H9 (cell line): ENCODE data around the gene GTF3C1. TPM values are rescaled to one million over a fixed set of nuclear protein-coding genes. Genes with fewer than 3 reads are reported as not detected.
A peak's percentile ranks its signal among the peaks of the same experiment; 100 is the strongest.

Experiments
- DNase-seq: peaks from one replicate; pipeline ENCODE4 v3.0.0-alpha.2; 2017
- H2AFZ ChIP-seq: one replicate; pipeline ENCODE4 v1.6.1; 2013; ENCODE audit warnings: mild to moderate bottlenecking, low read length, control low read depth, moderate library complexity
- H2AK5ac ChIP-seq: 2 replicates; pipeline ENCODE4 v1.6.1; 2013; ENCODE audit warnings: low read length, control low read depth, mixed read lengths; ENCODE audit not compliant: insufficient read length
- H2BK120ac ChIP-seq: one replicate; pipeline ENCODE4 v1.6.1; 2013; ENCODE audit warnings: low read depth, mild to moderate bottlenecking, low read length, control low read depth, inconsistent platforms; ENCODE audit not compliant: poor library complexity, severe bottlenecking
- H2BK12ac ChIP-seq: 2 replicates; pipeline ENCODE4 v1.6.1; 2013; ENCODE audit warnings: low read length, control low read depth, mixed read lengths, low read depth; ENCODE audit not compliant: insufficient read length
- H2BK15ac ChIP-seq: 2 replicates; pipeline ENCODE4 v1.6.1; 2013; ENCODE audit warnings: low read depth, low read length, control low read depth
- H2BK20ac ChIP-seq: one replicate; pipeline ENCODE4 v1.6.1; 2013; ENCODE audit warnings: low read depth, mild to moderate bottlenecking, low read length, control low read depth, inconsistent platforms; ENCODE audit not compliant: poor library complexity, severe bottlenecking
- H2BK5ac ChIP-seq: 2 replicates; pipeline ENCODE4 v1.6.1; 2013; ENCODE audit warnings: low read length, control low read depth, mixed read lengths; ENCODE audit not compliant: insufficient read length
- H3K14ac ChIP-seq: 2 replicates; pipeline ENCODE4 v1.6.1; 2013; ENCODE audit warnings: low read length, control low read depth; ENCODE audit not compliant: insufficient read depth
- H3K18ac ChIP-seq: 2 replicates; pipeline ENCODE4 v1.6.1; 2013; ENCODE audit warnings: low read depth, mild to moderate bottlenecking, mixed read lengths, low read length, control low read depth; ENCODE audit not compliant: insufficient read length
- H3K23ac ChIP-seq: 2 replicates; pipeline ENCODE4 v1.6.1; 2013; ENCODE audit warnings: low read length, control low read depth, mixed read lengths, low read depth; ENCODE audit not compliant: insufficient read length
- H3K23me2 ChIP-seq: 2 replicates; pipeline ENCODE4 v1.6.1; 2013; ENCODE audit warnings: low read depth, mild to moderate bottlenecking, mixed read lengths, low read length, control low read depth; ENCODE audit not compliant: insufficient read length, poor library complexity, severe bottlenecking
- H3K27ac ChIP-seq: 2 replicates; pipeline ENCODE4 v1.5.1; 2013; ENCODE audit warnings: low read length, control low read depth, mixed read lengths, low read depth; ENCODE audit not compliant: insufficient read length
- H3K27me3 ChIP-seq: 2 replicates; pipeline ENCODE4 v1.6.1; 2013; ENCODE audit warnings: low read length, control low read depth, inconsistent platforms; ENCODE audit not compliant: insufficient read depth
- H3K4ac ChIP-seq: 2 replicates; pipeline ENCODE4 v1.6.1; 2013; ENCODE audit warnings: low read depth, mild to moderate bottlenecking, control low read depth, inconsistent platforms, low read length, moderate library complexity
- H3K4me1 ChIP-seq: 2 replicates; pipeline ENCODE4 v1.6.1; 2013; ENCODE audit warnings: low read length, control low read depth, inconsistent platforms; ENCODE audit not compliant: insufficient read depth
- H3K4me2 ChIP-seq: 2 replicates; pipeline ENCODE4 v1.6.1; 2013; ENCODE audit warnings: low read length, control low read depth, mixed read lengths; ENCODE audit not compliant: insufficient read length, insufficient read depth
- H3K56ac ChIP-seq: 2 replicates; pipeline ENCODE4 v1.6.1; 2013; ENCODE audit warnings: low read depth, mild to moderate bottlenecking, mixed read lengths, low read length, control low read depth; ENCODE audit not compliant: insufficient read length
- H3K79me1 ChIP-seq: 2 replicates; pipeline ENCODE4 v1.6.1; 2013; ENCODE audit warnings: low read depth, mild to moderate bottlenecking, moderate library complexity, low read length, control low read depth, inconsistent platforms; ENCODE audit not compliant: insufficient read depth, poor library complexity, severe bottlenecking
- H3K79me2 ChIP-seq: 2 replicates; pipeline ENCODE4 v1.6.1; 2013; ENCODE audit warnings: low read length, control low read depth, inconsistent platforms; ENCODE audit not compliant: insufficient read depth
- H3K9ac ChIP-seq: 2 replicates; pipeline ENCODE4 v1.6.1; 2013; ENCODE audit warnings: low read length, control low read depth, mixed read lengths; ENCODE audit not compliant: insufficient read length; ENCODE audit errors: extremely low read depth
- H3K9me3 ChIP-seq: one replicate; pipeline ENCODE4 v1.6.1; 2013; ENCODE audit warnings: low read depth, low read length, inconsistent platforms; ENCODE audit not compliant: control insufficient read depth
- H3T11ph ChIP-seq: one replicate; pipeline ENCODE4 v1.6.1; 2013; ENCODE audit warnings: mild to moderate bottlenecking, low read length, control low read depth, inconsistent platforms
- H4K20me1 ChIP-seq: one replicate; pipeline ENCODE4 v1.6.1; 2013; ENCODE audit not compliant: control insufficient read depth, insufficient read length, insufficient read depth
- H4K5ac ChIP-seq: 2 replicates; pipeline ENCODE4 v1.6.1; 2013; ENCODE audit warnings: low read depth, mild to moderate bottlenecking, mixed read lengths, low read length, control low read depth; ENCODE audit not compliant: insufficient read length
- H4K8ac ChIP-seq: replicated peaks from 2 replicates; pipeline ENCODE4 v1.6.1; 2013; ENCODE audit warnings: low read length, control low read depth, mixed read lengths, low read depth; ENCODE audit not compliant: insufficient read length
- H4K91ac ChIP-seq: 2 replicates; pipeline ENCODE4 v1.6.1; 2013; ENCODE audit warnings: low read depth, mild to moderate bottlenecking, moderate library complexity, mixed read lengths, low read length, control low read depth; ENCODE audit not compliant: insufficient read length
- H3K27ac Mint-ChIP-seq, 3 experiments: 2 replicates in 2 of 3; 3 replicates in 1 of 3; pipeline ENCODE4 v1.8.0; 2020 to 2021; ENCODE audit warnings: mixed read lengths in 3 of 3, mild to moderate bottlenecking in 1 of 3, moderate library complexity in 1 of 3
- H3K27me3 Mint-ChIP-seq: 2 replicates; pipeline ENCODE4 v1.8.0; 2021; ENCODE audit warnings: low read depth, mild to moderate bottlenecking, moderate library complexity, mixed read lengths
- H3K36me3 Mint-ChIP-seq, 3 experiments: 2 replicates in 2 of 3; 3 replicates in 1 of 3; pipeline ENCODE4 v1.8.0; 2020 to 2021; ENCODE audit warnings: low read depth in 3 of 3, mixed read lengths in 3 of 3; ENCODE audit not compliant: insufficient read depth in 1 of 3
- H3K4me1 Mint-ChIP-seq, 2 experiments: 2 replicates each; pipeline ENCODE4 v1.8.0; 2020; ENCODE audit warnings: mixed read lengths in 2 of 2
- H3K4me3 Mint-ChIP-seq, 2 experiments: 2 replicates in 1 of 2; 3 replicates in 1 of 2; pipeline ENCODE4 v1.8.0; 2020 to 2021; ENCODE audit warnings: mild to moderate bottlenecking in 2 of 2, mixed read lengths in 2 of 2, moderate library complexity in 1 of 2
- H3K9me3 Mint-ChIP-seq, 2 experiments: 2 replicates in 1 of 2; 3 replicates in 1 of 2; pipeline ENCODE4 v1.8.0; 2020; ENCODE audit warnings: mild to moderate bottlenecking in 2 of 2, mixed read lengths in 2 of 2, moderate library complexity in 1 of 2
- WGBS: extraction: QIAGEN DNeasy Blood & Tissue Kit; methylation state at CpG from one replicate; pipeline ENCODE4 v1.1.7; 2013; ENCODE audit warnings: missing lambda C conversion rate, low lambda C conversion rate, mixed read lengths; ENCODE audit not compliant: insufficient read length; ENCODE audit errors: extremely low coverage; 5-methylcytosine and 5-hydroxymethylcytosine counted together
- total RNA-seq: library from RNA; stranded (reverse); gene quantifications from 2 replicates; pipeline ENCODE4 v1.2.1, GENCODE V29; 2021
- TF ChIP-seq, protein P1 (sequence below): fragments of 200-600 bp; sonication (generic); conservative IDR thresholded peaks from 3 replicates; pipeline ENCODE4 v1.8.0; 2021; ENCODE audit warnings: antibody characterized with exemption, mild to moderate bottlenecking

GTF3C1 gene
- total RNA-seq, 1 experiment from 2014 or later: 113 TPM

- Histone ChIP-seq H3K9me3 (no peaks in the 10 kb centered on the region), H3T11ph (no peak overlapping the region), H3K27me3 (no peaks in the 10 kb centered on the region), H2BK15ac (no peak overlapping the region), H3K56ac (no peak overlapping the region), H4K8ac (no peak overlapping the region), H2AFZ (no peak overlapping the region), H3K23ac (no peak overlapping the region), H3K4me1 (no peaks in the 10 kb centered on the region), H3K79me2 (no peaks in the 10 kb centered on the region), H2BK12ac (no peak overlapping the region), H3K27ac (no peak overlapping the region), H2BK20ac (no peak overlapping the region), H3K14ac (no peak overlapping the region), H3K9ac (no peak overlapping the region), H2BK5ac (no peak overlapping the region), H4K5ac (no peak overlapping the region), H3K4ac (no peak overlapping the region), H4K91ac (no peak overlapping the region), H3K18ac (no peak overlapping the region), H3K23me2 (no peaks in the 10 kb centered on the region), H2AK5ac (no peak overlapping the region), H2BK120ac (no peak overlapping the region), H3K4me2 (no peak overlapping the region), H3K79me1 (no peaks in the 10 kb centered on the region), H4K20me1 (no peaks in the 10 kb centered on the region)
- DNase-seq: no peak
- TF ChIP-seq, protein P1, sequence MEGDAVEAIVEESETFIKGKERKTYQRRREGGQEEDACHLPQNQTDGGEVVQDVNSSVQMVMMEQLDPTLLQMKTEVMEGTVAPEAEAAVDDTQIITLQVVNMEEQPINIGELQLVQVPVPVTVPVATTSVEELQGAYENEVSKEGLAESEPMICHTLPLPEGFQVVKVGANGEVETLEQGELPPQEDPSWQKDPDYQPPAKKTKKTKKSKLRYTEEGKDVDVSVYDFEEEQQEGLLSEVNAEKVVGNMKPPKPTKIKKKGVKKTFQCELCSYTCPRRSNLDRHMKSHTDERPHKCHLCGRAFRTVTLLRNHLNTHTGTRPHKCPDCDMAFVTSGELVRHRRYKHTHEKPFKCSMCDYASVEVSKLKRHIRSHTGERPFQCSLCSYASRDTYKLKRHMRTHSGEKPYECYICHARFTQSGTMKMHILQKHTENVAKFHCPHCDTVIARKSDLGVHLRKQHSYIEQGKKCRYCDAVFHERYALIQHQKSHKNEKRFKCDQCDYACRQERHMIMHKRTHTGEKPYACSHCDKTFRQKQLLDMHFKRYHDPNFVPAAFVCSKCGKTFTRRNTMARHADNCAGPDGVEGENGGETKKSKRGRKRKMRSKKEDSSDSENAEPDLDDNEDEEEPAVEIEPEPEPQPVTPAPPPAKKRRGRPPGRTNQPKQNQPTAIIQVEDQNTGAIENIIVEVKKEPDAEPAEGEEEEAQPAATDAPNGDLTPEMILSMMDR: no peak
- Mint-ChIP-seq H3K36me3 (no peaks in the 10 kb centered on the region), H3K4me1 (no peaks in the 10 kb centered on the region), H3K9me3 (no peaks in the 10 kb centered on the region), H3K4me3 (no peak overlapping the region), H3K27ac (peak overlapping the region in 2 of 3 experiments; percentile 57 to 90; a peak in 2 of 7 replicates), H3K27me3 (no peaks in the 10 kb centered on the region)
- no CpG with 5 or more reads among the region's 5 CpGs for WGBS
These were observed 14.5 kb upstream of the GTF3C1 start for GRCh38 chr16:27564224-27564623.
